Measurements from ENCODE around the gene TAS2R40.

DNA sequence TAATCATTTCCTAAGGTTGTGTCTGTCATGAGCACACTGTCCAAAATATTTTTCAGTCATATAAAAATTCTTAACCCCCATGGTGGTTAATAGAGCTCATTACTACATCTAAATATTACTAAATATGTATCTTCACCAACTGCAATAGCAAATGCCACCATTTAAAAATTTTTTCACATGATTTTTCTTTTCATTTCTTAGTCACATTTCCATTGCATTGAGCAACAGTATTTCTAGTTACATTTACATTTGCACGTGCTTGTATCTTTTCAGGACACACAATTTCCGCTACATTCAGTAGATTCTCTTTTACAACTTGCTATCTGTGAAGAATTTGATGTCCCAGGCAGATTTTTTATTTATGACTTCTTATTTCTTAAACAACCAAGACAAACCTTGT lies 5.2 kb upstream of the TAS2R40 start:
- TF ChIP-seq, protein P1, sequence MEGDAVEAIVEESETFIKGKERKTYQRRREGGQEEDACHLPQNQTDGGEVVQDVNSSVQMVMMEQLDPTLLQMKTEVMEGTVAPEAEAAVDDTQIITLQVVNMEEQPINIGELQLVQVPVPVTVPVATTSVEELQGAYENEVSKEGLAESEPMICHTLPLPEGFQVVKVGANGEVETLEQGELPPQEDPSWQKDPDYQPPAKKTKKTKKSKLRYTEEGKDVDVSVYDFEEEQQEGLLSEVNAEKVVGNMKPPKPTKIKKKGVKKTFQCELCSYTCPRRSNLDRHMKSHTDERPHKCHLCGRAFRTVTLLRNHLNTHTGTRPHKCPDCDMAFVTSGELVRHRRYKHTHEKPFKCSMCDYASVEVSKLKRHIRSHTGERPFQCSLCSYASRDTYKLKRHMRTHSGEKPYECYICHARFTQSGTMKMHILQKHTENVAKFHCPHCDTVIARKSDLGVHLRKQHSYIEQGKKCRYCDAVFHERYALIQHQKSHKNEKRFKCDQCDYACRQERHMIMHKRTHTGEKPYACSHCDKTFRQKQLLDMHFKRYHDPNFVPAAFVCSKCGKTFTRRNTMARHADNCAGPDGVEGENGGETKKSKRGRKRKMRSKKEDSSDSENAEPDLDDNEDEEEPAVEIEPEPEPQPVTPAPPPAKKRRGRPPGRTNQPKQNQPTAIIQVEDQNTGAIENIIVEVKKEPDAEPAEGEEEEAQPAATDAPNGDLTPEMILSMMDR (conservative IDR thresholded peaks at IDR 0.05 in 1 of 2, IDR thresholded peaks at IDR 0.05 in 1 of 2; ENCODE audit: extremely low read depth in 1 of 2, insufficient read depth in 1 of 2, low read depth in 1 of 2, low read length in 2 of 2) = no peak
- TF ChIP-seq EZH2 (IDR thresholded peaks at IDR 0.05; ENCODE audit: borderline replicate concordance, low read length) = no peak
